DOHH2 (cell line): ENCODE data around the gene MS4A6E.

Experiments used
- CTCF ChIP-seq: fragments of 200-600 bp; sonication (generic); IDR thresholded peaks from one replicate; pipeline ENCODE4 v1.5.1; 2014; ENCODE audit warnings: antibody characterized with exemption, mild to moderate bottlenecking, low read depth, low read length; ENCODE audit not compliant: poor library complexity, severe bottlenecking
- EZH2phosphoT487 ChIP-seq: fragments of 200-600 bp; sonication (generic); IDR thresholded peaks from 2 replicates; pipeline ENCODE4 v1.6.1; 2017; ENCODE audit warnings: borderline replicate concordance, mild to moderate bottlenecking, antibody characterized with exemption, low read length, moderate library complexity, mixed read lengths

GRCh38 chr11:60345489-60345888 lies 18.4 kb downstream of the MS4A6E start:
- TF ChIP-seq CTCF (peak; percentile 83), EZH2phosphoT487 (no peak)
